NCI-H2196 (cell line): ENCODE measurements around the gene COL6A6.

ENCODE experiments used
- DNase-seq: peaks from one replicate; lab custom pipeline; 2025; ENCODE audit not compliant: unreplicated experiment; lab: John Stamatoyannopoulos, UW

The COL6A6 gene

GRCh38 chr3:130516645-130517512, at the start of gene COL6A6:
COL6A6 (plus strand) TSS chr3:130517177; CDS start chr3:130560365, 43,188 bp downstream.
- DNase-seq = no peak

GRCh38 chr3:130468311-130468710, 48.7 kb upstream of the COL6A6 start:
- DNase-seq = no peak

GRCh38 chr3:130470126-130470525, 46.9 kb upstream of the COL6A6 start:
- no peak for DNase-seq

GRCh38 chr3:130473416-130473815, 43.6 kb upstream of the COL6A6 start:
- no peak for DNase-seq

GRCh38 chr3:130480736-130481135, 36.2 kb upstream of the COL6A6 start:
- DNase-seq = peak; percentile 42

GRCh38 chr3:130488288-130488687, 28.7 kb upstream of the COL6A6 start:
- no peak for DNase-seq

- no peak for DNase-seq
Observed at GRCh38 chr3:130488769-130489450, 28.1 kb upstream of the COL6A6 start.

GRCh38 chr3:130490241-130490640, 26.7 kb upstream of the COL6A6 start:
- DNase-seq = no peak

GRCh38 chr3:130491431-130491830, 25.5 kb upstream of the COL6A6 start:
- DNase-seq = no peak

- DNase-seq = no peak
Observed at GRCh38 chr3:130504701-130505100, 12.3 kb upstream of the COL6A6 start.

- DNase-seq = no peak
Observed at GRCh38 chr3:130506031-130506430, 10.9 kb upstream of the COL6A6 start.

GRCh38 chr3:130507746-130508145, 9.2 kb upstream of the COL6A6 start:
- DNase-seq = no peak

GRCh38 chr3:130509008-130509407, 8.0 kb upstream of the COL6A6 start:
- DNase-seq = no peak

- DNase-seq = no peak
Observed at GRCh38 chr3:130514681-130515080, 2.3 kb upstream of the COL6A6 start.

GRCh38 chr3:130515755-130516154, 1.2 kb upstream of the COL6A6 start:
- DNase-seq = no peak

- DNase-seq = no peak
Observed at GRCh38 chr3:130517602-130518001, 625 bp downstream of the COL6A6 start.

- DNase-seq = no peak
Observed at GRCh38 chr3:130519754-130520153, 2.8 kb downstream of the COL6A6 start.

- no peak for DNase-seq
Observed at GRCh38 chr3:130522399-130522798, 5.4 kb downstream of the COL6A6 start.

- no peak for DNase-seq
Observed at GRCh38 chr3:130527426-130527825, 10.4 kb downstream of the COL6A6 start.

GRCh38 chr3:130528120-130528519, 11.1 kb downstream of the COL6A6 start:
- no peak for DNase-seq

GRCh38 chr3:130529486-130530215, 12.7 kb downstream of the COL6A6 start:
- peak; percentile 57 for DNase-seq

- no peak for DNase-seq
Observed at GRCh38 chr3:130533247-130533646, 16.3 kb downstream of the COL6A6 start.
